Astrocyte of the cerebellum (primary cell): ENCODE data around the gene BAIAP3.
A peak's percentile ranks its signal among the peaks of the same experiment; 100 is the strongest.

Experiments
- DNase-seq: peaks from one replicate; pipeline ENCODE4 v3.0.0-alpha.2; 2011; ENCODE audit warnings: low read depth
- H3K4me3 ChIP-seq: 2 replicates; pipeline ENCODE4 v1.5.1; 2011; ENCODE audit warnings: mild to moderate bottlenecking, low read depth, low read length, moderate library complexity
- in situ Hi-C: cut with HindIII; loops from 2 replicates; pipeline ENCODE4 v1.10.0; 2017; ENCODE audit warnings: low sequenced_read_pairs
- TF ChIP-seq, protein P1 (sequence below): IDR thresholded peaks from 2 replicates; pipeline ENCODE4 v1.5.1; 2012; ENCODE audit warnings: low read length, low read depth, moderate library complexity, mild to moderate bottlenecking; ENCODE audit errors: missing control alignments

Gene BAIAP3

DNA sequence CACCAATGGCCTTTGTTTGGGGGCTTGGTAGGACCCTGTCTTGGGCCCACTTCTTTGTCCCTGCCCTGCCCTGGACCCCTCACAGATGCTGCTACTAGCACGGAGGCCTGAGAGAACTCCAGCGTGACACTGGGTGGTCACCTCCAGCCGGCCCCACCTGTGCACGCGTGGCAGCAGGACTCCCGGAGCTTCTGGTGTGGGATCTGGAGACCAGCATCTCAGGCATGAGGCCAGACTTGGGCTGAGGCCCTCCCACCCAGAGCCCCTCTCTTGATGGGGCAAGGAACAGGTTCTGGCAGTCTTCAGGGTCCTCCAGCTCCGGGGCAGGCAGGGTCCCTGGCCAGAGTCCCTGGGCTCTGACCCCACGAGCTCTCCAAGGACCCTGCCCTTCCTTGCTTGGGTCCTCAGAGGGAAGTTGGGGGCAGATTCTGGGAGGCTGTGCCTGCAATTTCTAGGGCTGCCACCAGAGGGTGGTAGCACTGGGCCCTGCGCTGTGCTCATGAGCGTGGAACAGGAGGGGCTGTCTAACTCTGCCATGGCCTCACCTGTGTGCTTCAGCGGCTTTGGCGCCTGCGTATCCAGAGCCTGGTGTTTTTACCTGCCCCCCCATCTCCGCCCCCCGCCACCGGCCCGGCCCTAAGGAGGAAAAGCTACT lies 3.1 kb upstream of the BAIAP3 start:
- in situ Hi-C loops: no loop called here
- DNase-seq: no peak
- TF ChIP-seq, protein P1, sequence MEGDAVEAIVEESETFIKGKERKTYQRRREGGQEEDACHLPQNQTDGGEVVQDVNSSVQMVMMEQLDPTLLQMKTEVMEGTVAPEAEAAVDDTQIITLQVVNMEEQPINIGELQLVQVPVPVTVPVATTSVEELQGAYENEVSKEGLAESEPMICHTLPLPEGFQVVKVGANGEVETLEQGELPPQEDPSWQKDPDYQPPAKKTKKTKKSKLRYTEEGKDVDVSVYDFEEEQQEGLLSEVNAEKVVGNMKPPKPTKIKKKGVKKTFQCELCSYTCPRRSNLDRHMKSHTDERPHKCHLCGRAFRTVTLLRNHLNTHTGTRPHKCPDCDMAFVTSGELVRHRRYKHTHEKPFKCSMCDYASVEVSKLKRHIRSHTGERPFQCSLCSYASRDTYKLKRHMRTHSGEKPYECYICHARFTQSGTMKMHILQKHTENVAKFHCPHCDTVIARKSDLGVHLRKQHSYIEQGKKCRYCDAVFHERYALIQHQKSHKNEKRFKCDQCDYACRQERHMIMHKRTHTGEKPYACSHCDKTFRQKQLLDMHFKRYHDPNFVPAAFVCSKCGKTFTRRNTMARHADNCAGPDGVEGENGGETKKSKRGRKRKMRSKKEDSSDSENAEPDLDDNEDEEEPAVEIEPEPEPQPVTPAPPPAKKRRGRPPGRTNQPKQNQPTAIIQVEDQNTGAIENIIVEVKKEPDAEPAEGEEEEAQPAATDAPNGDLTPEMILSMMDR: peak; percentile 36
- no peak overlapping the region for H3K4me3 ChIP-seq

- in situ Hi-C loops: no loop called here
- no peak for DNase-seq
- TF ChIP-seq, protein P1: no peak
- no peak overlapping the region for H3K4me3 ChIP-seq
These were observed 2.3 kb upstream of the BAIAP3 start for GRCh38 chr16:1330931-1331711.

- TF ChIP-seq, protein P1: no peak
- in situ Hi-C loops: no loop called here
- peak; percentile 11 for DNase-seq
- no peak overlapping the region for H3K4me3 ChIP-seq
These were observed 1.5 kb upstream of the BAIAP3 start for GRCh38 chr16:1331712-1332617.

GRCh38 chr16:1332618-1333148 lies 762 bp upstream of the BAIAP3 start:
- DNase-seq: no peak
- no peak overlapping the region for H3K4me3 ChIP-seq

DNA sequence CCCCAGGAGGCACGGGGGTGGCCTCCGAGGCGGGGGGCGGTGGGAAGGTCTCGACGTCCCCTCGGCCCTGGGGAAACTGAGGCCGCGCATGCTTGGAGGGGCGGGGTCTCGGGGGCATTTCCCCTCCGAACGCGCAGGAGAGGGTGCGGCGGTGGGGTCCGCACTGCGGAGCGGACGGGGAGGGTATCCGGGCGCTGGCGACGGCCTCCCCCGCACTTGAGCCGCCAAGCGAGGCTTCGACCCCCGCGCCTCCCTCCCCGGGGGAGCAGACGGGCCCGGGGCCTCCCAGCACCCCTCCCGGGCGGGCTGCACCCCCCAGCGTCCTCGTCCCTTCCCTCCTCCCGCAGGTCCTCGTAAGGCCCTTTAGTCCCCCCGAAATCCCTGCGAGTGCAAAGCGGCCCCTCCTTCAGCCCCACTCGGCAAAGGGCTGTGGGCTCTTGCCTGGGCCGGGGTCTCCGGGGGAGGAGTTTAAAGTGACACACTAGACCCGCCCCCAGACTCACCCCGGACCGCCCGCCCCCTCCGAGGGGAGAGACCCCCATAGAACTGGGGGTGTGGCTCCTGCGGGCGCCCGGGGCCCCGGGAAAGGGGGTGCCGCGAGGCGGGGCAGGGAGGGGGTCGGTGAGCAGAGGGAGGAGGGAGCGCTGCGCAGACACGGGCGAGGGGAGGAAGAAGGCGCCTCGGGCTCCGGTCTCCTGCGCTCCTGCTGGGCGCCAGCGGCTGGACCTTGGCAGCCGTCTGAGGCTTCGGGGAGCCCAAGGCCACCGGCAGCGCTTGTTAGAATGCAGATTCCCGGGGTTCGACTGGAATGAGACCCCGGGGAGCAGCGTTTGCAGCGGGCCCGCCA lies 632 bp downstream of the BAIAP3 start:
- TF ChIP-seq, protein P1: no peak
- H3K4me3 ChIP-seq: no peak overlapping the region
- in situ Hi-C loops: no loop called here
- DNase-seq: no peak

More at GRCh38 chr16:1332618-1333148, 762 bp upstream of the BAIAP3 start:
- TF ChIP-seq, protein P1: no peak
- in situ Hi-C loops: no loop called here

- in situ Hi-C loops: no loop called here
- no peak overlapping the region for H3K4me3 ChIP-seq
These were observed 1.3 kb downstream of the BAIAP3 start for GRCh38 chr16:1334739-1335138.

More at GRCh38 chr16:1334739-1335138, 1.3 kb downstream of the BAIAP3 start:
- no peak for DNase-seq
- TF ChIP-seq, protein P1: no peak
